HG03575 (cell line): ENCODE results near the gene GABRB3.

Source experiments
- ATAC-seq: cut with Tn5 transposase; IDR thresholded peaks from one replicate; pipeline ENCODE4 v1.9.1; 2021; ENCODE audit not compliant: unreplicated experiment, insufficient number of reproducible peaks, low FRiP score; ENCODE audit errors: extremely low read depth

The GABRB3 gene

DNA sequence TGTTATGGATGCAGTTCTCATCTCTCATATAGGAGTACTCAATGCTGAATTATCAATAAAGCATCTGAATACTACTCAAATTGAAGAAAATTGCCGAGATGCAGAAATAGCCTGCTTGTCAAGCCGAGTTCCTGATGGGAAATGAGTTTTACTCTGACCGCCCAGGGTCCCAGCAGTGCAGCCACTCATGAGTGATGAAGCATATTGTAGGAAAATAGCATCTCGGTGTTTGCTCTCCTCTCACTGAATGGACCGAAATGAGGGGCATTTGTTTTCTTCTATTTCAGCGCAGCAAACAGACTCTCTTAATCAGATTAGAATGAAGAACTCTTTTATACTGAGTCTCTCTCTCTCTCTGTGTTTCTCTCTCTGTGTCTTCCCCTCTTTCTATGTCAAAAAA lies 190.0 kb downstream of the GABRB3 start:
- ATAC-seq, result no peak

DNA sequence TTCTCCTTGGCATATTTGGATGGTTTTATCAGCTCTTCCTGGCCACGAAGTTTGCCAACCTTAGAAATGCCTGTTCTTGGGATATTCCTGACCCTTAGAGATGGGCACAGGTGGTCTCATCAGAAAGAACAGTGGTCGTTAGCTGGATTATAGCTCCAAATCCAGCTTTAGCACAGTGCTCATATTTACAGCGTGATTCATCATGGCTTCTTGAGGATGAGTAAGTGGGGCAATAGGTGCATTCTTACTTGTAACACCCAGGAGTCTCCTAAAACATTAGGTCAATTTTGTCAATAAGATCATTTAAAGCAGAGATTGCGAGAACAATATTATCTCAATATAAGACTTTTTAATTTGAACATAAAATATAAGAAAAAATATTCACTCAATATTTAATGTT lies 191.9 kb downstream of the GABRB3 start:
- ATAC-seq, result no peak

DNA sequence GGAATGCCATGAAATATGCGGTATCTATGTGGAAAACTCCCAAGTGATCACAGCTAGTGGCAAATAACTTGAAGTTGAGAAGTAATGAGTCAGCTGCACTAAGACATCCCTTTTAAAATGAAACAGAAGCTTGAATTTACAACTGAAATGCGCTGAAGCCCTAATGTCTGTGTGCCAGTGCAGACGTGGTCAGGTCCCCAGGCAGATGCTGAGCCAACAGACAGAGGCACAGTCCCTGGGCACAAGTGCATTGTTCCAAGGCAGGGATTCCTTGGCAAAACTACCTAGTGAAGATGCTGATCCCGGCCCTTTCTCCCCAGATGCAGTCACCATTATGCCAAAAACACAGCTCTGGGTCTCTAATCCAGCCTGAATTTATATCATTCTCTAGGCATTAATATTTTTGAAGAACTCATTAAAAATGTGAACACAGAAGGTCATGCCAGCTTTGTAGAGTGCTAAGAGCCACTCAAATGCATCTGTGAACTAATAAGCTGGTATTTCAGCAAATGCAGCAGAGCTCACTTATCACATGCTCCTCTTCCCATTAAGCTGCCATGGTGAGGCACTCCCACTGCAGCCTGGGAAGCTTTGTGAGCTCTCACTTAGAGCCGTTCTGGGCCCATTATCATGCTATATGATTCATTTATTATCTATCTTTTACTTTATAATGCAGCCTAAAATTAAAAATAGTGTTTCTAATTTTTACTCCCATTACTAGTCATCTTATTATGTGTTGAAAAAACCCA lies 200.1 kb downstream of the GABRB3 start:
- no peak for ATAC-seq

DNA sequence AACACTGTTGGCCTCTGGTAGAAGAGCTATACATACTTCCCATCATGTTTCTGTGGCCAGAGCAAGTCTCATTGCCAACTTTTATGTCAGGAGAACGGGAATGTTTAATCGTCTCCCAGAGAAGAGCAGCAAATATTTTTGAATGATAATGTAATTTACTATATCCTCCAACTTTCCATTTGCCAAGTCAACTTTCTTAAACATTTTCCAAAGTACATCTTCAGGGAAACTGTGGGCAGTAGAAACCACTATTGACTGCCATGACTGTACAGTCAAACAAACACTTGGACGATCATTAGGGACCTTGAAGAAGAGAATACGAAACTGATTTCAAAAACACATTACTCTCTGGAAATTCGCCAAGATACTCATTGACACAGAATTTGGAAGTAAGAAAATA lies 201.5 kb downstream of the GABRB3 start:
- no peak for ATAC-seq

DNA sequence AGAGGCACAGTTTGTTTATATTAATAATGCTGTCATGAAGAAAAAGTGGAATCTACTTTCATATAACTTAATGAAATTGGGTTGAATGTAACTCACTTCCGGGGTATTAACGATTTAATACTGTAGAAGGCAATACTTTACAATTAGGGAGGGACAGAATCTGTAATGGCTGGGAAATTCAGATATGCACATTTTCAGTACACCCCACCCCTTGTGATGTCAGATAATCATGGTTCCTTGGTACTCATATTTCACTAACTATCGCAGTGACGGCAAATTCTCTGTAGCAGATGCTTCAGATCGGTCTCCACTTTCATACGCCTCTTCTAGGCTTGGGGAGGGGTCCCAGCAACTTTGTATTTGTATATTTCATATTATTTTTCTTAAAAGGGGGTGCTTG lies 207.3 kb downstream of the GABRB3 start:
- no peak for ATAC-seq

DNA sequence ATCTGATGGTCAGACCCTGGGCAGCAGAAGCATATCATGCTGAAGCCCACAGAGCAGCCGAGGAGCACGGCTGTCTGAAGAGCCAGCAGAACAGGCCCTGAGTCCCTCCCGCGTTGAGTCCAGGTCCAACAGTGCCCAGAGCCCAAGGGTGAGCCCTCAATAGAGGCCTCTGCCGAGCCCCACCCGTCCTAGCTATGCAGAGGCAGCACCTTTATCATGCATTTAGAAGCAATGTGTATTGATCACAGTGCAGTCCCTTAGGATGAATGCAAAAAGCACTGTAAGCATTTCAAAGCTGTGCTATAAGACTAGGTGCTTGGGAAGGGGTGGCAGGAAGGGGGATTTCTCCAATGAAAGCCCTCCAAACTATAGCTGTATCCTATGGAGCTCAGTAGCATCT lies 208.5 kb downstream of the GABRB3 start:
- no peak for ATAC-seq

DNA sequence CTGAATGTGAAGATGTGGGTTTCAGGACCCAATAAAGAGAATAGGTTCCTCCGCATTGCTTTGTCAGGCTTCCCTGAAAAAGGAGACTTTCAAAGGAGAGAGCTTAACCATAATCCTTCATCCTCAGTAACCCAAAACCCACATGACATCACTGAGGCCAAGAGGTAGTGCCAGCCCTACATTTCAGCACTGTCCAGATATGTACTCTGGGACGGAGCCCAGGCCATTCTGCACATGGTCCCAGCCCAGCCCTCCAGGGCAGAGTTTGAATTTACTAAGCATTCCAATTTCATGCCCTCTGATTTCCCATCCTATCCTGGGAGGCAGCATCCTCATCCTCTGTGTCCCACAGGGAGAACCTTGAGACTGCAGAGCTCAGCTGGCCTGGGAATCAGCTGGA lies 210.5 kb downstream of the GABRB3 start:
- no peak for ATAC-seq

DNA sequence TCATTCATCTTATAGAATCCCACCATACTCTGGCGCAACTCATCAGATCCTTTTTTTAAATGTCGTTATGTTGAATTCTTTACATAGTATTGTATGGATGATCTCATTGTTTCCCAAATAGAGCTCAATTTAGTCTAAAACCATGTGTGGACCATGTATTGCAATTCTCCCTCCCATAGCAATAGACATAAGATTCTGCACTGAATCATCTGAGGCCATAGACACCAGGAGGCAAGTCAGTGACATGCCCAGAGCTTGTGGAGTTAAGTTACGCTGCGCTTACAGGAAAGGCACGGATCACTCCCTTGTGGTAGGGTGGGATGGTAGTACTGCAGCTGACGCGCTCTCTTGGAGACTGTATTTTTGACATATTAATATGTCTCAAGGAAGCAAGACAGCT lies 211.0 kb downstream of the GABRB3 start:
- no peak for ATAC-seq

DNA sequence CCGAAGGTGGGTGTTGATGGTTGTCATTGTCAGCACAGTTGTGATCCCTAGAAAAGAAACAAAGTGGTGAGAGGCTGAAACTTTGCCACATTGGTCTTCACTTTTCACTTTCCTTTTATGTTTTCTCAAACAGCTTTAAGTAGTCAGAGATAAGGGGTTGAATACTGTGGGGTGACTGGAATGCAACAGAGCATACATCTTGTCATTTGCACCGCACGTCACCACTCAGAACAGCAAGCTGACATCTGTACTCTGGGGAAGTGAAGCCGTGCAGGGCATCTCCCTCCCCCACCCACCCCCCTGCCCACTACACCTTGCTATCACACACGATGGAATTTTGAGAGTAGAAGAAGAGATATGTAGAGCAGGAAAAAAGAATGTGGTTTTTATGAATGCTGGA lies 211.7 kb downstream of the GABRB3 start:
- no peak for ATAC-seq

DNA sequence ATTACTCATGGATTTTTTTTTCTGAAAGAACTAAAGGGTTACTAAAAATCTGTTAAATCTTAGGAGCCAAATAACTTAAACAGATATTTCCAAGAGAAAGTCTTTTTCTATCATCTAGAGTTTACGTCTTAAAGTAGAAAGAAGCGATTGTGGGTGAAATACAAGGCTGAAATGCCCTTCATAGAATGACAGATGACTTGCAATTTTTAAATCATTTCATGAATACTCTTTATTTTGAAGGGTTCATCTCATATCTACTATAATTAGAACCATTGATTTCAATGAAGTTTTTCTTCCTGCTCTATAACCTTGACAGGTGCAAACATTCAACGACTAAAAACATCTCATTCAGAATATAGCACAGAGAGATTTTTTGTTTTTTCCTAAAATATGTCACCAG lies 217.0 kb downstream of the GABRB3 start:
- no peak for ATAC-seq

DNA sequence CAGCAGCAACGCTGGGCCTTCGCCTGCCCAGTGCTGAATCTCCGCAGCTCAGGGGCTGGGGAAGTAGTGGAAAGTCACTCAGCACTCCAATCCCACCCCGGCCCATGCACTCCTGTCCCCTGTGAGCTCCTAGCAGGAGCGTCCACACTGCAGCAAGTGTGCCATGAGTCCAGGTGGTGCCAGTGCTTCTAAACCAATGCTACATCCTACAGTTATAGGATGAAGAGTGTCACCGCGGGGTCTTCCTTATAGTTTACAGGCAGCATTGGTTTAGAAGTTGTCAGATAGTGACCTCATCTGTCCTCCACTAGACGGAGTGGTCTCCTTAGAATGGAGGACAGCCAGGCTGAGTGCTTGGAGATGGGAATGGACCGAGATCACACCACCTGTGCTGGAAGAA lies 221.4 kb downstream of the GABRB3 start:
- ATAC-seq, result no peak

DNA sequence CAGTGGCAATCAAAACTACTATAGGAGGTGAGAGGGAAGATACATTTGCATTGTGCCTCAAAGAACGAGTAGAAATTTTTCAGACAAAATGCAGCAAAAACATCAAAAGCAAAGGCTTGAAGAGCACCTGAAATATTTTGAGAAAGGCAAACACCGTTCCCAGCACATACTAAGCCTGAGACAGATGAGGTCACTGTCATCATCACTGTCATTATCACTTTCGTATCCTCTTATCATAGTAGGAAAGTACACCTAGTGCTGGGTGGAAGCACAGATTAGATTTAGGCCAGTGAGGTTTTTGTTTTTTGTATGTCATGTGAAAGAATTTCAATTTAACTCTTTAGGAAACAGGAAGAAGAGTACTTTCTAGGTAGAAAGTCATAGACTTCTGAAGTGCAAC lies 222.0 kb downstream of the GABRB3 start:
- ATAC-seq, result no peak

DNA sequence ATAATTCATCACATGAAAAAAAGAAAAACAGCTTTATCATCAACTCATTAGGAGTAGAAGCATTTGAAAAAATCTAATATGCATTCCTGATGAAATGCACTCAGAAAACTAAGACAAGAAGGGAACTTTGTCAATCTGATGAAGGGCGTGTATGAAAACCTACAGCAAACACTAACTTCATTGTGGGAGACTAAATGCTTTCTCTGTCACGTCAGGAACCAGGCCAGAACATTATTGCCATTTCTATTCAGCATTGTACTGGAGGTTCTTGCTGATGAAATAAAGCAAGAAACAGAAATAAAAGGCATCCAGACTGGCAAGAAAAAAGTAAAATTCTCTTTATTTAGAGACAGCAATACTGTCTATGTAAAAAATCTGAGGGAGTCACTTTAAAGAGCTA lies 235.2 kb downstream of the GABRB3 start:
- ATAC-seq, result no peak

DNA sequence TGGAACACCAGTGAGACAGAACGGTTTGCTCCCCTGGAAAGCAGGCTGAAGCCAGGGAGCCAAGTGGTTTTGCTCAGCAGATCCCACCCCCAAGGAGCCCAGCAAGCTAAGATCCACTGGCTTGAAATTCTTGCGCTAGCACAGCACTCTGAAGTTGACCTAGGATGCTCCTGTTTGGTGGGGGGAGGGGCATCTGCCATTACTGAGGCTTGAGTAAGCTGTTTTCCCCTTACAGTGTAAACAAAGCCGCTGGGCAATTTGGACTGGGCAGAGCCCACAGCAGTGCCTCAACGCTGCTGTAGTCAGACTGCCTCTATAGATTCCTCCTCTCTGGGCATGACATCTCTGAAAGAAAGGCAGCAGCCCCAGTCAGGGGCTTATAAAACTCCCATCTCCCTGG lies 241.4 kb downstream of the GABRB3 start:
- no peak for ATAC-seq

DNA sequence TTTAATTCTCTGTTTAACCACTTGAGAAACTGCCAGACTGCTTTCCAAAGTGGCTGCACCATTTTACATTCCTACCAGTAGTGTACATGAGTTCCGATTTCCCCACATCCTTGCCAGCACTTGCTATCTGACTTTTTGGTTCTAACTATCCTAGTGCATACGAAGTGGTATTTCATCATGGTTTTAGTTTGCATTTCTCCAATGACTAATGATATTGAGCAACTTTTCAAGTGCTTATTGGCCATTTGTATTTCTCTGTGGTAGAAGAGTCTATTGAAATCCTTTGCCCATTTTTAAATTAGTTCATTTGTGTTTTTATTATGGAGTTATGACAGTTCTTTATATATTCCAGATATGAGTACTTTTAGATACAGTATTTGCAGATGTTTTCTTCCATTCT lies 247.8 kb downstream of the GABRB3 start:
- no peak for ATAC-seq

DNA sequence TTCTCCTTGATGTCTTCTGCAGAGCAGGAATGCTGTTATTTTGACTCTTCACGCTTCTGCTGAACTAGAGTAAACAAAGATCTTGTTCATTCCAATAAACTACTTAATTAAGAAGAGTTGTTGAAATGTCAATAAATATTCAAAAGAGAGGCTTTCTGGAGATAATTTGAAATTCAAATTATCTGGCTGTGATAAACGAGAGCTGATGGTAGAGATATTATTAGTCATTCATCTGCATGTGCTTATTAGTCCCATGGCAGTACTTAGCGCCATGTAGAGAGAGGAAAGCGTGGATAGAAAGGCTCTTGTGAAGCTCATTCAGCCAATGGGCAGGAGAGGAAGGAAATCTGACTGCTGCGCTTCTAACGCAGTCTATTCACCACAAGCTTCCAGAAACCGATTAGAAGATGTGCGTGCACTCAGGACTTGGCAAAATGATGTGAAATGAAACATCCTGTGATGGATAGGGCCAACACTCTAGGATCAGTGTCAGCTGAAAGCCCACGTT lies 251.1 kb downstream of the GABRB3 start:
- no peak for ATAC-seq

DNA sequence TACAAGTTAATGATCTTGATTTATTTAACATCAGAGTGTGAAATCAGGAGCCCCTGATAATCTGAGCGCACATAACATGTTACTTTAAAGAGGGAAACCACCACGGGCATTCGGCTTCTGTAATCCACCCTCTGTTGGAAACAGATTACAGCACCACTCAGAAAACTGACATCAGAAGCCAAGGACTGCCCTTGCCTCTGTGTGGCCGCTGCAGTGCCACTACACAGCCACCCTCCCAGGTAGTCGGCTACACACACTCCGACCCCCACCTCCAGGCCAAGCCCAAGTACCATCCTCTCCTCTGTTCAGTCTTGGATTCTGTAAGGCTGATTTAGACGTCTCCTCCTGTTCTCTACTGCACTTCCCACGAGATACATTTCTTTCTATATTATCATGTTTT lies 251.7 kb downstream of the GABRB3 start:
- ATAC-seq, result no peak

DNA sequence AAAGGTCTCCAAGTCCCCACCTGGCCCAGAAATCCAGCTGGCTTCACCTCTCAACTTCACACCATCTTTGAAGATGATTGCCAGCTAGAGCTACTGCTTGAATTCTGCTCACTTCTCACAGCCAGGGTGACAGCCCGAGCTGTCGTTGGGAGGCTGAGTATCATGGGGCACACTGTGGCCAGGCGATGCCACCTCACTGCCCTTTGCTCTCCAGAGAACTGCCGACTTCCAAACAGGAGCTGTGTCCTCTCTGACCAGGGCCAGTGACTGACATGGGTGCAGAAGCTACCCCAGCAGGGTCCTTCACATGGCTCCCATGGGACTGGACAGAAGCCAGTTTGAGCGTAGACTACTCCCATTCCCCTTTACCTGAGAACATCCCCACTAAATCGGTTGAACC lies 254.0 kb downstream of the GABRB3 start:
- ATAC-seq, result no peak

DNA sequence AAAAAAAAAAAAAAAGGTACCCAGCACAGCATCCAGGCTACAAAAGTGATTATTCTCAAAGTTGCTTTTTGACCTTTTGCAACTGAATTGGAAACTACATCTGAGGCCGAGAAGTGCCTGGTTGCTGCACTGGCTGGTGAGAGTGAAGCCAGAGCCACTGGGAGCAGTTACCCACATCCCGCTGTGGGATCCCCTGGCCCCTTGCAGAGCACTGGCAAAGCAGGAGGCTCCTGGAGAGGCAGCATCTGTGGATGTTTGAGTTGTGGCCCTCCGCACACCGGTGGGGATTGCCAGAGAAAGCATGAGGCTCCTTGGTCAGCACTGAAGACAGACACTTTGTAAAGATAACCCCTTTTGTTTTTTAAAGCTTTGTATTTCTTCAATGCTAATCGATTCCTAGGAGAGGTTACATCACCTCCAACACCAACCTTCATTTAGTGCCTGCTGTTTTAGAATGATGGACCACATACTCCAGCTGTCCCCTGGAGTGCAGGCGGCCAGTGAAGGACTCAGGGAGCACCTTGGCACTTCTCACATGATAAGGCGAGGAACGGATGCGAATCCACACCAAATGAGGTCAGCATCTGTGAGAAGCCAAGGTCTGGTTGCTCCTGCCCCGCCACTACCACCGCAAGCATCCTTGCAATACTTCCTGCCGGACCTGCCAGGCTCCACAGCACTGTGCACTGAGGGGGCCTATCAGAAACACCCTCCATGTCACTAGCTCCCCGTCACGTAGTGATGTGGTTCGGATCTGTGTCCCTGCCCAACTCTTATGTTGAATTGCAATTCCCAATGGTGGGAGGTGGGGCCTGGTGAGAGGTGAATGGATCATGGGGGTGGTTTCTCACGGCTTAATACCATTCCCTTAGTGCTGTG lies 256.5 kb downstream of the GABRB3 start:
- ATAC-seq, result no peak

DNA sequence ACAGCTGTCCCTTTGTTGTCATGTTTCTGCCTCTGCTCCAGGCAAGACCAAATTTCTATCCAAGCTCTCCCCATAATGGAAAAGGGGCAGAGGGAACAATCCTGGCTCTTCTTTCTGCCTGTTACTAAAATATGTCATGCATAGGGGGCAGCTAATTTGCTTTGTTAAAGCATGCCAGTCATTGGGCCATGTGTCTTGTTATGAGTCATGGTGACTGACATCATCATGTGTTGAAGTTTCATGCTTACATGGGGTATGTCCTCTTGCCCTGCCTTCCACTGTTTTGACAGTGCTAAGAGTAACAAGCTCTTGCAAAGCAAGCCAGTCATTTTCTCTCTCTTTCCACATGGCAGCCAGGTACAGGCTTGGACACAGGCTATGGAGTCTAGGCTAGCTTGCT lies 268.9 kb downstream of the GABRB3 start:
- ATAC-seq, result no peak
